Testis (tissue), 3 donors: ENCODE measurements around the gene H3-3A. TPM values are rescaled to one million over a fixed set of nuclear protein-coding genes. Genes with fewer than 3 reads are reported as not detected.

ENCODE experiments used
- DNase-seq: peaks from one replicate; pipeline ENCODE4 v3.0.0-alpha.2; 2019
- H3K27ac ChIP-seq, 2 donors: fragments of 200-600 bp; sonication (generic); one replicate each; pipeline ENCODE4 v1.5.1; 2019
- H3K27me3 ChIP-seq: fragments of 200-600 bp; sonication (generic); one replicate; pipeline ENCODE4 v1.5.1; 2019
- H3K36me3 ChIP-seq: fragments of 200-600 bp; sonication (generic); one replicate; pipeline ENCODE4 v1.5.1; 2017; ENCODE audit warnings: low read depth; ENCODE audit errors: missing control alignments
- H3K4me1 ChIP-seq: fragments of 200-600 bp; sonication (generic); one replicate; pipeline ENCODE4 v1.5.1; 2019
- H3K4me3 ChIP-seq, 2 donors: fragments of 200-600 bp; sonication (generic); one replicate each; pipeline ENCODE4 v1.5.1; 2017 to 2019
- H3K9me3 ChIP-seq: fragments of 200-600 bp; sonication (generic); one replicate; pipeline ENCODE4 v1.5.1; 2017
- POLR2A ChIP-seq: fragments of 450-650 bp; IDR thresholded peaks from one replicate; pipeline ENCODE4 v1.6.1; 2017; ENCODE audit warnings: antibody characterized with exemption, mild to moderate bottlenecking, moderate library complexity
- WGBS, 2 donors: methylation state at CpG; one replicate each; pipeline ENCODE4 v1.1.5; 2018; 5-methylcytosine and 5-hydroxymethylcytosine counted together
- intact Hi-C: fragments of 100-400 bp; cut with DNase I; formaldehyde crosslinking; loops from one replicate; pipeline ENCODE4 v1.15.1; 2023; ENCODE audit warnings: low total_unique reads
- polyA plus RNA-seq: library from polyadenylated mRNA; stranded (reverse); fragments of 350-450 nt; fragmentation: Illumina TruSeq; extraction: RNeasy Lipid Tissue Mini Kit (QIAGEN cat#74804); gene quantifications from one replicate; pipeline ENCODE4 v1.2.3, GENCODE V29; 2014; ENCODE audit warnings: low read depth, low replicate concordance; ENCODE audit not compliant: insufficient read depth
- total RNA-seq, 2 donors: library from RNA; depleted of rRNA; stranded (reverse); fragments of >200 nt; gene quantifications; one replicate each; pipeline ENCODE4 v1.2.3, GENCODE V29; 2016
- TF ChIP-seq, protein P1 (sequence below), 3 experiments: fragments of 450-650 bp in 2 of 3; fragments of 200-600 bp in 1 of 3; sonication (generic) in 1 of 3; IDR thresholded peaks; one replicate each; pipeline ENCODE4 v1.5.1; 2016 to 2019; ENCODE audit warnings: antibody characterized with exemption in 3 of 3, mild to moderate bottlenecking in 2 of 3, moderate library complexity in 1 of 3

H3-3A gene
- total and polyA plus RNA-seq, 3 donors from 2014 or later = 272 to 439 (median 367) TPM

DNA sequence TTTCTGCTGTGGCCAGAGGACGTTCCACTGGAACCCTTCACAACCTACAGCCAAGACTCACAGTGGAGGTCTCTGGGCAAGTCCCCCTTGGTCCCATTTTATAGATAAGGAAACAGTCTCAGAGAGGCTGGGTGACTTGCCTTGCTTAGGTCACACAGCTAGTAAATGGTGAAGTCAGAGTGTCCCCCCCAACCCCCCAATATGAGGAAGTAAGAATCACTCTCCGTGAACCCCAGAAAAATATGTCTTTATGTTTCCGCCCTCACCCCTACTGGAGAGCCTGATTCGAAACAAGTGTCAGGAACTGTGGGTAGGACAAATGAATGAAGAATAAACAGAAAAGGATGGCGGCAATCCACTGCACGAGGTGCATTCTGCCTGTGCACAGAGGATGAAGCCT, 56.7 kb downstream of the H3-3A start:
- H3K9me3 ChIP-seq = no peaks in the 10 kb centered on the region
- intact Hi-C loops = no loop called here
- H3K27ac ChIP-seq = no peak overlapping the region
- H3K4me3 ChIP-seq = no peak overlapping the region
- H3K4me1 ChIP-seq = peaks cover 9% of the 10 kb centered on the region
- H3K36me3 ChIP-seq = no peaks in the 10 kb centered on the region
- no peaks in the 10 kb centered on the region for H3K27me3 ChIP-seq
- WGBS, 2 donors = 88 to 92% methylated on average over 6 of the region's 6 CpGs
- DNase-seq = no peak
- TF ChIP-seq, protein P1, sequence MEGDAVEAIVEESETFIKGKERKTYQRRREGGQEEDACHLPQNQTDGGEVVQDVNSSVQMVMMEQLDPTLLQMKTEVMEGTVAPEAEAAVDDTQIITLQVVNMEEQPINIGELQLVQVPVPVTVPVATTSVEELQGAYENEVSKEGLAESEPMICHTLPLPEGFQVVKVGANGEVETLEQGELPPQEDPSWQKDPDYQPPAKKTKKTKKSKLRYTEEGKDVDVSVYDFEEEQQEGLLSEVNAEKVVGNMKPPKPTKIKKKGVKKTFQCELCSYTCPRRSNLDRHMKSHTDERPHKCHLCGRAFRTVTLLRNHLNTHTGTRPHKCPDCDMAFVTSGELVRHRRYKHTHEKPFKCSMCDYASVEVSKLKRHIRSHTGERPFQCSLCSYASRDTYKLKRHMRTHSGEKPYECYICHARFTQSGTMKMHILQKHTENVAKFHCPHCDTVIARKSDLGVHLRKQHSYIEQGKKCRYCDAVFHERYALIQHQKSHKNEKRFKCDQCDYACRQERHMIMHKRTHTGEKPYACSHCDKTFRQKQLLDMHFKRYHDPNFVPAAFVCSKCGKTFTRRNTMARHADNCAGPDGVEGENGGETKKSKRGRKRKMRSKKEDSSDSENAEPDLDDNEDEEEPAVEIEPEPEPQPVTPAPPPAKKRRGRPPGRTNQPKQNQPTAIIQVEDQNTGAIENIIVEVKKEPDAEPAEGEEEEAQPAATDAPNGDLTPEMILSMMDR (IDR thresholded peaks at IDR 0.05) = no peak
- TF ChIP-seq POLR2A = no peak

DNA sequence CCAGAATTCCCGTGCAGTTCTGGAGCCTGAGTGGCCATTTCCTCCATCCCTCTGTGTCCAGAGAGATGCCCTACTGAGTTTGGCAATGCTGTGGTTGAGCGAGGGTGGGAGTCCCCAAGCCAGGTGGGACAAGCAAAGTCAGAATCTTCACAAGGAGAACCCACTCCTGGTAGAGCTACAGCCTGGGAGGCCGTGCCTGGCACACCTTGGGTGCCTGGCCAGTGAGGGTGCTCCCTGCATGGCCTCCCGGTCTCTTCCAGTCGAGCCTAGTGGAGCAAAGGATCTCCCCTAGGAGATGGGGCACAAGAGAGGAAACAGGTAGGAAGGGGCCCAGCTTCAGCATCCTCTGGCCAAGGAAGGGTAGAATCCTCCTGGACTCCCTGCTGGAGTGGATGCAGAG, 57.9 kb downstream of the H3-3A start:
- no peaks in the 10 kb centered on the region for H3K36me3 ChIP-seq
- TF ChIP-seq POLR2A = no peak
- TF ChIP-seq, protein P1 (IDR thresholded peaks at IDR 0.05) = no peak
- H3K4me1 ChIP-seq = peaks cover 13% of the 10 kb centered on the region
- no peaks in the 10 kb centered on the region for H3K27me3 ChIP-seq
- intact Hi-C loops = loop anchor here (5.0 kb wide), 1 partner anchor 53 kb away; no protein-coding TSS in a partner anchor
- 70 to 88% methylated on average over 3 to 5 of the region's 5 CpGs for WGBS, 2 donors
- DNase-seq = no peak
- H3K4me3 ChIP-seq = no peak overlapping the region
- no peaks in the 10 kb centered on the region for H3K9me3 ChIP-seq
- no peak overlapping the region for H3K27ac ChIP-seq

DNA sequence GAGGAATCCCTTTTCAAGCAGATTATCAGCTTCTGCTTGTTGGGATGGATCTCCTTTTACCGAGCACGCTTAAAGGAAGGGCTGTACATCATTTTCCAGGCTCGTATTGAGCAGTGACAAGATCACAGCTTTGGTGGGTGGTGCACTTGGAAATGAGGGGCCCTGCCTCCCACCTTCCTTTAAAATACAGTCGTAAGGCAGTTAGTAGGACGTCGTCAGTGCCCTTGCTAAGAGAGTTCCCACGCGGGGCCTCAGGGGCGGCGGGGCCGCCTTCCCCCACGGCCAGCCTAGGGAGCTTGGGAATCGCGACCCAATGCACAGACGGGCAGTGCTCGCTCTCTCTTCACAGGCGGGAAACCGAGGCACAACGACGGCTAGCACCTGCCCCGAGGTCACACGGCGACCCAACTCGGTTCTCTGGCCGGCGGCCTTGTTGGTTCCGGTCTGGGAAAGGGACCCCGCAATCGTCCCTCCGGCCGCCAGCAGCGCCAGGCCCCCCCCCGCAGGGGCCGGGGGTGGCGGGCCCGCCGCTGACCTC, 58.6 kb downstream of the H3-3A start:
- no peak overlapping the region for H3K27ac ChIP-seq
- H3K4me3 ChIP-seq = peak overlapping the region; percentile 66 to 73
- 12 to 32% methylated on average over 14 to 34 of the region's 37 CpGs for WGBS, 2 donors
- no peaks in the 10 kb centered on the region for H3K27me3 ChIP-seq
- H3K36me3 ChIP-seq = no peaks in the 10 kb centered on the region
- no peak for TF ChIP-seq POLR2A
- TF ChIP-seq, protein P1 (IDR thresholded peaks at IDR 0.05) = no peak
- H3K4me1 ChIP-seq = peaks cover 13% of the 10 kb centered on the region
- DNase-seq = no peak
- intact Hi-C loops = loop anchor here (5.0 kb wide), 1 partner anchor 54 kb away; no protein-coding TSS in a partner anchor
- no peaks in the 10 kb centered on the region for H3K9me3 ChIP-seq

Other genes with a start within 250 kb of the H3-3A start
- 10 to 100 TPM; 46.9 to 51.7 TPM for gene TMEM63A, start 180.3 kb upstream of the H3-3A start, total RNA-seq
- gene TMEM63A, start 180.3 kb upstream of the H3-3A start, polyA plus RNA-seq = 13.6 TPM
- under 1 TPM; 0.63 to 0.87 TPM for gene LEFTY1, start 173.6 kb upstream of the H3-3A start, total RNA-seq
- gene LEFTY1, start 173.6 kb upstream of the H3-3A start, polyA plus RNA-seq = 0.90 TPM
- 10 to 100 TPM; 60.7 to 64.2 TPM for gene PYCR2, start 138.5 kb upstream of the H3-3A start, total RNA-seq
- gene PYCR2, start 138.5 kb upstream of the H3-3A start, polyA plus RNA-seq = 85.3 TPM
- gene LEFTY2, start 121.5 kb upstream of the H3-3A start, total RNA-seq = 1 to 10 TPM; 4.2 to 4.7 TPM
- 10.0 TPM for gene LEFTY2, start 121.5 kb upstream of the H3-3A start, polyA plus RNA-seq
- 10 to 100 TPM; 22.4 to 23.9 TPM for gene SDE2, start 63.4 kb upstream of the H3-3A start, total RNA-seq
- gene SDE2, start 63.4 kb upstream of the H3-3A start, polyA plus RNA-seq = 17.9 TPM
- 10 to 100 TPM; 50.6 to 57.9 TPM for gene ACBD3, start 124.0 kb downstream of the H3-3A start, total RNA-seq
- gene ACBD3, start 124.0 kb downstream of the H3-3A start, polyA plus RNA-seq = 32.9 TPM
- under 1 TPM; 0.39 to 0.68 TPM for gene MIXL1, start 160.9 kb downstream of the H3-3A start, total RNA-seq
- gene MIXL1, start 160.9 kb downstream of the H3-3A start, polyA plus RNA-seq = 0.66 TPM
- gene LIN9, start 246.4 kb downstream of the H3-3A start, total RNA-seq = 10 to 100 TPM in 1 of 2 donors, 1 to 10 TPM in 1; 8.2 to 13.9 TPM
- gene LIN9, start 246.4 kb downstream of the H3-3A start, polyA plus RNA-seq = 9.9 TPM